ENCODE measurements around the gene ZBTB34.

ZBTB34 gene

DNA sequence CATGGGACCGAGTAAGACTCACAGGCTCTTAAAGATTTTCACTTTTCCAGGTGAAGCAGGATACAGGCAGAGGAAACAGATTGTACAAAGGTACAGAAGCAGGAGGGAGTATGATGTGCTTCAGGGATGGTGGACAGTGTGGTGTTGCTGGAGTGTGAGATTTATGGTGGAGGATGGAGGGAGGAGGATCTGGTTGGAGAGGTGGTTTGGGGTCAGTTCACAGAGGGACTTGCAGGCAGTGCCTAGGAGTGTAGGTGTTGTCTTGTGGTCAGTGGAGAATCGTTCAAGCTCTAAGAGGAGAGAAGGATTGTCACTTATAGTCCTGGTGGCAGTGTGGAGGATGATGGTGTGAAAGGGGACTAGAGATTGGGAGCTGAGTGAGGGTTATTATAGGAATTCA, 65.9 kb downstream of the ZBTB34 start:
- Histone ChIP-seq H3K23ac (ENCODE audit: low read depth, low read length, poor library complexity) (no peak overlapping the region), H4K91ac (ENCODE audit: low read depth, low read length, poor library complexity) (no peak overlapping the region), H2BK12ac (ENCODE audit: low read length) (no peak overlapping the region), H3K27me3 (ENCODE audit: control insufficient read depth in 3 of 3, insufficient read depth in 3 of 3, low read depth in 1 of 3, low read length in 3 of 3) (peaks cover 0 to 9% (median 0%) of the 10 kb centered on the region in 3 experiments), H3K79me1 (ENCODE audit: low read depth, low read length) (no peaks in the 10 kb centered on the region), H3K4me1 (ENCODE audit: control insufficient read depth in 2 of 2, insufficient read depth in 1 of 2, low read depth in 1 of 2, low read length in 2 of 2) (peaks cover 0 to 4% of the 10 kb centered on the region in 2 donors), H3K14ac (ENCODE audit: low read length) (no peak overlapping the region), H2BK15ac (ENCODE audit: low read length) (no peak overlapping the region), H2AFZ (ENCODE audit: low read length) (no peak overlapping the region), H4K8ac (ENCODE audit: low read depth, low read length) (no peak overlapping the region), H2BK5ac (ENCODE audit: low read length) (no peak overlapping the region), H2BK120ac (ENCODE audit: low read depth, low read length) (no peak overlapping the region), H3K4me2 (ENCODE audit: insufficient read depth, low read length, poor library complexity, severe bottlenecking) (no peak overlapping the region), H3K36me3 (replicated peaks in 1 of 2; ENCODE audit: control insufficient read depth in 2 of 2, insufficient read depth in 2 of 2, low read length in 2 of 2) (no peaks in the 10 kb centered on the region), H3K4ac (ENCODE audit: low read length) (no peak overlapping the region), H3K18ac (ENCODE audit: low read length) (no peak overlapping the region), H3K9me3 (replicated peaks in 1 of 2; ENCODE audit: control insufficient read depth in 2 of 2, insufficient read depth in 1 of 2, low read depth in 1 of 2, low read length in 2 of 2) (peaks cover 0 to 2% of the 10 kb centered on the region in 2 donors), H3K27ac (replicated peaks; ENCODE audit: low read length) (no peak overlapping the region), H3K9ac (ENCODE audit: low read depth, low read length, poor library complexity) (no peak overlapping the region), H3K4me3 (ENCODE audit: low read length in 2 of 2) (no peak overlapping the region), H2AK5ac (ENCODE audit: low read depth, low read length) (no peak overlapping the region)
- WGBS, 2 donors (ENCODE audit: extremely low coverage in 2 of 2, insufficient read length in 2 of 2, insufficient replicate concordance in 1 of 2) = no CpG with 5 or more reads among the region's 2 CpGs
- DNase-seq (ENCODE audit: low spot score) = no peak

DNA sequence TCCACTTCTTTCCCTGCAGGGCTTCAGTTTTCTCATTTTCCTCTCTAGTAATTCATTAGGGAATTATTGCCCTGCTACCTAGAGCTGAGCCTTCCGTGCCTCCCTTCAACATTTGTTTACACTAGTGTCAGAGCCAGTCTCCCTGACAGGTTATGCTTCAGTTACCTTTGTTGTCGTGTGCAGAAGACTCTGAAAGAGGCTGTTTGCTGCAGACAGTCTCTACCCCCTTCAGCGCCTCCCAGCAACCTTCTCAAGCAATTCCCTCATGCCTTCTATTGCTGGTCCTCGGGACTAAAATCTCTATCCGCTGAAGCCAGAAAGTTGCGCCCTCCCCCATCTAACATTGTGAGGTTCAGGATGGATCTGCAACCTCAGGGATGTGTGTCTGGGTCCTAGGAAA, 67.0 kb downstream of the ZBTB34 start:
- H4K91ac ChIP-seq (ENCODE audit: low read depth, low read length, poor library complexity) = no peak overlapping the region
- H2BK12ac ChIP-seq (ENCODE audit: low read length) = no peak overlapping the region
- no peak overlapping the region for H2BK15ac ChIP-seq (ENCODE audit: low read length)
- H3K27me3 ChIP-seq (ENCODE audit: control insufficient read depth in 3 of 3, insufficient read depth in 3 of 3, low read depth in 1 of 3, low read length in 3 of 3) = peaks cover 0 to 9% (median 0%) of the 10 kb centered on the region in 3 experiments
- H3K18ac ChIP-seq (ENCODE audit: low read length) = no peak overlapping the region
- peaks cover 0 to 4% of the 10 kb centered on the region in 2 donors for H3K4me1 ChIP-seq (ENCODE audit: control insufficient read depth in 2 of 2, insufficient read depth in 1 of 2, low read depth in 1 of 2, low read length in 2 of 2)
- peaks cover 0 to 2% of the 10 kb centered on the region in 2 donors for H3K9me3 ChIP-seq (replicated peaks in 1 of 2; ENCODE audit: control insufficient read depth in 2 of 2, insufficient read depth in 1 of 2, low read depth in 1 of 2, low read length in 2 of 2)
- no peak overlapping the region for H2AK5ac ChIP-seq (ENCODE audit: low read depth, low read length)
- no peak overlapping the region for H2BK120ac ChIP-seq (ENCODE audit: low read depth, low read length)
- no peak overlapping the region for H4K8ac ChIP-seq (ENCODE audit: low read depth, low read length)
- no peak overlapping the region for H3K4me2 ChIP-seq (ENCODE audit: insufficient read depth, low read length, poor library complexity, severe bottlenecking)
- H3K4ac ChIP-seq (ENCODE audit: low read length) = no peak overlapping the region
- no CpG with 5 or more reads among the region's 6 CpGs for WGBS, 2 donors (ENCODE audit: extremely low coverage in 2 of 2, insufficient read length in 2 of 2, insufficient replicate concordance in 1 of 2)
- no peak overlapping the region for H3K27ac ChIP-seq (replicated peaks; ENCODE audit: low read length)
- no peak overlapping the region for H3K4me3 ChIP-seq (ENCODE audit: low read length in 2 of 2)
- peaks cover 2% of the 10 kb centered on the region for H3K79me1 ChIP-seq (ENCODE audit: low read depth, low read length)
- no peak overlapping the region for H2BK5ac ChIP-seq (ENCODE audit: low read length)
- no peak overlapping the region for H3K23ac ChIP-seq (ENCODE audit: low read depth, low read length, poor library complexity)
- H3K9ac ChIP-seq (ENCODE audit: low read depth, low read length, poor library complexity) = no peak overlapping the region
- no peak overlapping the region for H3K14ac ChIP-seq (ENCODE audit: low read length)
- H2AFZ ChIP-seq (ENCODE audit: low read length) = no peak overlapping the region
- H3K36me3 ChIP-seq (replicated peaks in 1 of 2; ENCODE audit: control insufficient read depth in 2 of 2, insufficient read depth in 2 of 2, low read length in 2 of 2) = no peaks in the 10 kb centered on the region
- DNase-seq (ENCODE audit: low spot score) = no peak

DNA sequence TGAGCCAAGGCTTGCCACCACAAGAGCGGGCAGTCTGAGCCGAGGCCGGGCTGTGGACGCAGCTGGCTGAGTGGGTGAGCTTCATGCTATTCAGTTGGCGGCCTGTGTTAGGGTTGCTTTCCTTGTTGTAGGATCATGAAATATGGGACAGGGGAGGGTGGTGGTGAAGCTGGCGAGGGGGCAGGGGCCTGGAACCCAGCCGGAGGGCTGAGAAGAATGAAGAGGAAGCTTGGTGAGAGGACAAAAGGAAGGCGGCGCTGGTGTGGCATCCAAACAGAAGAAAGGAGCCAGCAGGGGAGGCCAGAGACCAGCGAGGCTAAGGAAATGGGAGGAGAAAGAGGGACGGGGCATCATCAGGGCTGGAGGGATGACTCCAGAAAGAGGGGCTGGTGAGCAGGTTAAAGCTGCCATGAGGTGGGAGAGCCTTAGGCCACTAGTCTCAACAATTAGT, 72.5 kb downstream of the ZBTB34 start:
- H3K27ac ChIP-seq (replicated peaks; ENCODE audit: low read length) = no peak overlapping the region
- no CpG with 5 or more reads among the region's 11 CpGs for WGBS, 2 donors (ENCODE audit: extremely low coverage in 2 of 2, insufficient read length in 2 of 2, insufficient replicate concordance in 1 of 2)
- H3K9me3 ChIP-seq (replicated peaks in 1 of 2; ENCODE audit: control insufficient read depth in 2 of 2, insufficient read depth in 1 of 2, low read depth in 1 of 2, low read length in 2 of 2) = peaks cover 2 to 4% of the 10 kb centered on the region in 2 donors
- no peak overlapping the region for H2BK12ac ChIP-seq (ENCODE audit: low read length)
- H4K8ac ChIP-seq (ENCODE audit: low read depth, low read length) = no peak overlapping the region
- no peak overlapping the region for H3K23ac ChIP-seq (ENCODE audit: low read depth, low read length, poor library complexity)
- no peak overlapping the region for H2AK5ac ChIP-seq (ENCODE audit: low read depth, low read length)
- no peak overlapping the region for H3K4ac ChIP-seq (ENCODE audit: low read length)
- no peak overlapping the region for H3K14ac ChIP-seq (ENCODE audit: low read length)
- H3K4me3 ChIP-seq (ENCODE audit: low read length in 2 of 2) = no peak overlapping the region
- no peak overlapping the region for H2BK15ac ChIP-seq (ENCODE audit: low read length)
- H2BK5ac ChIP-seq (ENCODE audit: low read length) = peak overlapping the region; percentile 92
- H3K4me2 ChIP-seq (ENCODE audit: insufficient read depth, low read length, poor library complexity, severe bottlenecking) = no peak overlapping the region
- H3K36me3 ChIP-seq (replicated peaks in 1 of 2; ENCODE audit: control insufficient read depth in 2 of 2, insufficient read depth in 2 of 2, low read length in 2 of 2) = no peaks in the 10 kb centered on the region
- H3K79me1 ChIP-seq (ENCODE audit: low read depth, low read length) = peaks cover 2% of the 10 kb centered on the region
- H4K91ac ChIP-seq (ENCODE audit: low read depth, low read length, poor library complexity) = no peak overlapping the region
- peaks cover 0 to 14% of the 10 kb centered on the region in 2 donors for H3K4me1 ChIP-seq (ENCODE audit: control insufficient read depth in 2 of 2, insufficient read depth in 1 of 2, low read depth in 1 of 2, low read length in 2 of 2)
- H3K18ac ChIP-seq (ENCODE audit: low read length) = peak overlapping the region; percentile 67
- no peak overlapping the region for H3K9ac ChIP-seq (ENCODE audit: low read depth, low read length, poor library complexity)
- H2BK120ac ChIP-seq (ENCODE audit: low read depth, low read length) = no peak overlapping the region
- DNase-seq (ENCODE audit: low spot score) = no peak
- H3K27me3 ChIP-seq (ENCODE audit: control insufficient read depth in 3 of 3, insufficient read depth in 3 of 3, low read depth in 1 of 3, low read length in 3 of 3) = no peaks in the 10 kb centered on the region
- H2AFZ ChIP-seq (ENCODE audit: low read length) = no peak overlapping the region

DNA sequence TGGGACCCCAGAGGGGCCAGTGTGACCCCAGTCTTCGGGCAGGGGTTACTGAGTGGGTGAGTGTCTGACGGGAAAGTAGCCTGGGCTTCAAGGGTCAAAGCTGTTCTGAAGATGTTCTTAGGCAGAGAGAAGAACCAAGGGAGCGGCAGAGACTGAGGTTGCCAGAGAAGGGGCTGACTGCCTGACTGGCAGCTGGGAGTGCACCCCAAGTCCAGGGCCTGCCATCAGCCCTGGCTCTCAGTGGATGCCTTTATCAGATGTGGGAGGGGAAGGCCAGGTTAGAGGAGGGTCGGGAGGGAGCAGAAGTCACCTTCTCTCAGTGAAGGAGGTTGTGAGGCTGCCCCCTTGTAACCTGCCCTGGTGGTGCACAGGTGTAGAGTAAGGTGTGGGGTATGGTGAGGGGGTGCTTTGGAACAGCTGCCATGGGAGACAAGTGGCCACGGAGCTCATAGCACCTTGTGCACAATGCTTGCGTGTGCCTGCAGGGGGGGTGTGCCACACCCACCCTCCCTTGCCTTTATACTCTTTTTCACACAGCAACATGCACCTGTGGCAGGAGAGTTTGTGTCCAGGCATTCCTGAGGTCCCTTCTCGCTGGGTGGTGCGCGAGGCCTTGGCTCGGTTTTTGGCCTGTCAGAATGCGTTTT, 73.0 kb downstream of the ZBTB34 start:
- Histone ChIP-seq H4K8ac (ENCODE audit: low read depth, low read length) (no peak overlapping the region), H3K4me2 (ENCODE audit: insufficient read depth, low read length, poor library complexity, severe bottlenecking) (no peak overlapping the region), H3K23ac (ENCODE audit: low read depth, low read length, poor library complexity) (no peak overlapping the region), H3K36me3 (replicated peaks in 1 of 2; ENCODE audit: control insufficient read depth in 2 of 2, insufficient read depth in 2 of 2, low read length in 2 of 2) (no peaks in the 10 kb centered on the region), H2BK120ac (ENCODE audit: low read depth, low read length) (no peak overlapping the region), H3K18ac (ENCODE audit: low read length) (peak overlapping the region; percentile 27), H2BK12ac (ENCODE audit: low read length) (peak overlapping the region; percentile 11), H3K9me3 (replicated peaks in 1 of 2; ENCODE audit: control insufficient read depth in 2 of 2, insufficient read depth in 1 of 2, low read depth in 1 of 2, low read length in 2 of 2) (peaks cover 2 to 4% of the 10 kb centered on the region in 2 donors), H3K14ac (ENCODE audit: low read length) (no peak overlapping the region), H3K79me1 (ENCODE audit: low read depth, low read length) (peaks cover 2% of the 10 kb centered on the region), H2BK15ac (ENCODE audit: low read length) (no peak overlapping the region), H2AK5ac (ENCODE audit: low read depth, low read length) (no peak overlapping the region), H2BK5ac (ENCODE audit: low read length) (peak overlapping the region; percentile 92), H3K9ac (ENCODE audit: low read depth, low read length, poor library complexity) (peak overlapping the region; percentile 18), H3K4me3 (ENCODE audit: low read length in 2 of 2) (no peak overlapping the region), H3K4ac (ENCODE audit: low read length) (no peak overlapping the region), H3K4me1 (ENCODE audit: control insufficient read depth in 2 of 2, insufficient read depth in 1 of 2, low read depth in 1 of 2, low read length in 2 of 2) (peaks cover 0 to 13% of the 10 kb centered on the region in 2 donors), H4K91ac (ENCODE audit: low read depth, low read length, poor library complexity) (no peak overlapping the region), H3K27me3 (ENCODE audit: control insufficient read depth in 3 of 3, insufficient read depth in 3 of 3, low read depth in 1 of 3, low read length in 3 of 3) (no peaks in the 10 kb centered on the region), H2AFZ (ENCODE audit: low read length) (no peak overlapping the region), H3K27ac (replicated peaks; ENCODE audit: low read length) (no peak overlapping the region)
- no CpG with 5 or more reads among the region's 11 CpGs for WGBS, 2 donors (ENCODE audit: extremely low coverage in 2 of 2, insufficient read length in 2 of 2, insufficient replicate concordance in 1 of 2)
- no peak for DNase-seq (ENCODE audit: low spot score)
